ENCODE results near the gene SURF4. TPM values are rescaled to one million over a fixed set of nuclear protein-coding genes. Genes with fewer than 3 reads are reported as not detected.
"Not testable (repeated sequence)": the region's sequence is repeated elsewhere in the genome, so short reads cannot be mapped to it uniquely, and the experiment has no call there.

Gene SURF4
- total RNA-seq, 2 donors from 2014 or later = 178 to 187 TPM

- Mint-ChIP-seq H3K4me1 (peaks cover 8% of the 10 kb centered on the region), H3K27me3 (ENCODE audit: insufficient read depth) (peaks cover 11% of the 10 kb centered on the region), H3K36me3 (ENCODE audit: low read depth) (peaks cover 5% of the 10 kb centered on the region), H3K27ac (no peak overlapping the region), H3K4me3 (no peak overlapping the region), H3K9me3 (peaks cover 9% of the 10 kb centered on the region)
- Histone ChIP-seq H3K36me3 (ENCODE audit: control insufficient read depth, insufficient read depth, low read length) (peaks cover 9% of the 10 kb centered on the region), H3K4me1 (ENCODE audit: control insufficient read depth, insufficient read depth, low read length) (peaks cover 4% of the 10 kb centered on the region), H3K4me3 (ENCODE audit: low read length) (no peak overlapping the region), H3K9me3 (ENCODE audit: control insufficient read depth, low read length) (no peaks in the 10 kb centered on the region), H3K9ac (ENCODE audit: extremely low read depth, low read length, poor library complexity, severe bottlenecking) (no peak overlapping the region), H3K27ac (ENCODE audit: low read depth, low read length) (no peak overlapping the region), H3K27me3 (ENCODE audit: control insufficient read depth, insufficient read depth, low read length, poor library complexity, severe bottlenecking) (no peaks in the 10 kb centered on the region)
- DNase-seq = no peak
- no peak for TF ChIP-seq CTCF (conservative IDR thresholded peaks at IDR 0.05)
- 69 to 73% methylated on average over 4 to 6 of the region's 6 CpGs for WGBS, 2 experiments (ENCODE audit: insufficient coverage in 1 of 2, insufficient read length in 1 of 2)
These were observed 1.9 kb upstream of the SURF4 start for GRCh38 chr9:133377721-133378216.

DNA sequence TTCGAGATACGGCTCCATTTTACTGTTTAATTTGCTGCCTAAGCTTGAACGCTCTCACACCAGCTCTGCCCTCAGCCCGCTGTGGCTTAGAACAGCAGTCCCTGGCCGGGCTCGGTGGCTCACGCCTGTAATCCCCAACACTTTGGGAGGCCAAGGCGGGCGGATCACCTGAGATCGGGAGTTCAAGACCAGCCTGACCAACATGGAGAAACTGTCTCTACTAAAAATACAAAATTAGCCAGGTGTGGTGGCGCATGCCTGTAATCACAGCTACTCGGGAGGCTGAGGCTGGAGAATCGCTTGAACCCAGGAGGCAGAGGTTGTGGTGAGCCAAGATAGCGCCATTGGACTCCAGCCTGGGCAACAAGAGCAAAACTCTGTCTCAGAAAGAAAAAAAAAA lies 1.4 kb upstream of the SURF4 start:
- H3K4me1 Mint-ChIP-seq = peaks cover 12% of the 10 kb centered on the region
- H3K27me3 ChIP-seq (ENCODE audit: control insufficient read depth, insufficient read depth, low read length, poor library complexity, severe bottlenecking); DNase-seq; H3K36me3 Mint-ChIP-seq (ENCODE audit: low read depth); H3K9me3 ChIP-seq (ENCODE audit: control insufficient read depth, low read length); H3K27ac ChIP-seq (ENCODE audit: low read depth, low read length); H3K4me1 ChIP-seq (ENCODE audit: control insufficient read depth, insufficient read depth, low read length); H3K27ac Mint-ChIP-seq; H3K9me3 Mint-ChIP-seq; H3K9ac ChIP-seq (ENCODE audit: extremely low read depth, low read length, poor library complexity, severe bottlenecking): not testable (repeated sequence)
- H3K27me3 Mint-ChIP-seq (ENCODE audit: insufficient read depth) = peaks cover 11% of the 10 kb centered on the region
- Histone ChIP-seq H3K4me3 (ENCODE audit: low read length) (peak overlapping the region; percentile 78), H3K36me3 (ENCODE audit: control insufficient read depth, insufficient read depth, low read length) (peaks cover 14% of the 10 kb centered on the region)
- WGBS, 2 experiments (ENCODE audit: insufficient coverage in 1 of 2, insufficient read length in 1 of 2) = 93 to 95% methylated on average over 9 to 14 of the region's 14 CpGs
- peak overlapping the region; percentile 94 for H3K4me3 Mint-ChIP-seq

DNA sequence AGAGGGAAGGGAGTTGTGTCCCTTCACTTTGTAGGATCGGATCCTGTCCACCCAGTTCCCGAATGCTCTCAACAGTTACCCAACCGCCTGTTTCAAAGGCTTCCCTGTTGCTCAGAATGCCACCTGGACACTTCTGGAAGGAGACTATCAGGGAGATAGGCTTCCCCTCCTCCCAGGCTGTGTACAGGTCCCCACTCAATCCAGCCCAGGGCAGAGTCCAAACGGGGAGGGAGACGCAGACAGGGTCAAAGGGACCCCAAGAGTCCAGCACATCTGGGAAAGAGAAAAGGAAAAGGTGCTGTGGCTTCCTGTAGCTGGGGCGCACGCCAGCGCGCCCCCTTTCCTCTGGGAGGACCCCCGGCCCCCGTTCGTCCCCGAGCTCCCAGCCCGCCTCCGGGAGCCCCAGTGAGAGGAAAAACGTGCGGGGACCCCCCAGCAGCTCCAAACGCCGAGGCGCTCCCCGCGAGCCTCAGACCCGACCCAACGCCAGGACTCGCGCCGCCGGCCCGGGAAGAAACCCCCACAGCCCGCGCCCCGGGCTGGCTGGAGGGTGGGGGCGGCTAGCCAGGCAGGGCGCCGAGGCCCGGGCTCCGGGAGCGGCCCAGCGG lies 640 bp downstream of the SURF4 start:
- Histone ChIP-seq H3K4me1 (ENCODE audit: control insufficient read depth, insufficient read depth, low read length) (peaks cover 14% of the 10 kb centered on the region), H3K36me3 (ENCODE audit: control insufficient read depth, insufficient read depth, low read length) (peaks cover 32% of the 10 kb centered on the region), H3K4me3 (ENCODE audit: low read length) (peak overlapping the region; percentile 91), H3K27me3 (ENCODE audit: control insufficient read depth, insufficient read depth, low read length, poor library complexity, severe bottlenecking) (no peaks in the 10 kb centered on the region), H3K9me3 (ENCODE audit: control insufficient read depth, low read length) (no peaks in the 10 kb centered on the region), H3K9ac (ENCODE audit: extremely low read depth, low read length, poor library complexity, severe bottlenecking) (peak overlapping the region; percentile 97), H3K27ac (ENCODE audit: low read depth, low read length) (peak overlapping the region; percentile 86)
- H3K9me3 Mint-ChIP-seq = peaks cover 9% of the 10 kb centered on the region
- WGBS, 2 experiments (ENCODE audit: insufficient coverage in 1 of 2, insufficient read length in 1 of 2) = 0% methylated on average over 5 to 39 of the region's 39 CpGs
- H3K4me1 Mint-ChIP-seq = peaks cover 30% of the 10 kb centered on the region
- peaks cover 11% of the 10 kb centered on the region for H3K27me3 Mint-ChIP-seq (ENCODE audit: insufficient read depth)
- H3K27ac Mint-ChIP-seq = peak overlapping the region; percentile 97
- no peak for TF ChIP-seq CTCF (conservative IDR thresholded peaks at IDR 0.05)
- DNase-seq = peak; percentile 63
- H3K36me3 Mint-ChIP-seq (ENCODE audit: low read depth) = peaks cover 15% of the 10 kb centered on the region
- peak overlapping the region; percentile 94 for H3K4me3 Mint-ChIP-seq

Data from endodermal cell (in vitro differentiated cells).